HG02981 (cell line): Measurements from ENCODE around the gene UST.
"Not testable (repeated sequence)": the region's sequence is repeated elsewhere in the genome, so short reads cannot be mapped to it uniquely, and the experiment has no call there.

Experiments used
- ATAC-seq: cut with Tn5 transposase; IDR thresholded peaks from one replicate; pipeline ENCODE4 v1.9.1; 2021; ENCODE audit warnings: mild to moderate bottlenecking, moderate library complexity; ENCODE audit not compliant: unreplicated experiment

UST gene

DNA sequence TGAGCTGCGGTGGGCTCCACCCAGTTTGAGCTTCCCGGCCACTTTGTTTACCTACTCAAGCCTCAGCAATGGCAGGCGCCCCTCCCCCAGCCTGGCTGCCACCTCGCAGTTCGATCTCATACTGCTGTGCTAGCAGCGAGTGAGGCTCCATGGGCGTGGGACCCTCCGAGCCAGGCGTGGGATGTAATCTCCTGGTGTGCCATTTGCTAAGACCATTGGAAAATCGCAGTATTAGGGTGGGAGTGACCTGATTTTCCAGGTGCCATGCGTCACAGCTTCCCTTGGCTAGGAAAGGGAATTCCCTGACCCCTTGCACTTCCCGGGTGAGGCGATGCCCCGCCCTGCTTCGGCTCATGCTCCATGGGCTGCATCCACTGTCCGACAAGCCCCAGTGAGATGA lies 117.3 kb downstream of the UST start:
- ATAC-seq = not testable (repeated sequence)

DNA sequence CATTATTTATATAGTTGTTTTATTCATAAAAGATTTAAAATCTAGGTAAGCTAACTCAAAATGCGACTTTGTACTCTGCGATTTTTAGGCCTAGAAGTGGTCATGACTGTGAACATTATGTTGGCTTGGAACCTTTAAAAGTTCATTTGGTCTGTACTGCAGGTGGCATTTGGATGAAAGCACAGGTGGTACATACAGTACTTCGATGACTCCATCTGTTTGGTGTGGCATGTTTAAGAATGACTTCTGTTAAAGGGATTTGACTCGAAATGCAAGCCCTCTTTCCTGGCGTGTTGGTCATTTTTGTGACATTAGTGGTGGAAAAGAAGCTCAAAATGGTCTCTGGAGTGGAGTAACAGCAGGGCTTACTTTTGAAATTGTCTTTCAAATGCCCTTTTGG lies 118.1 kb downstream of the UST start:
- no peak for ATAC-seq

DNA sequence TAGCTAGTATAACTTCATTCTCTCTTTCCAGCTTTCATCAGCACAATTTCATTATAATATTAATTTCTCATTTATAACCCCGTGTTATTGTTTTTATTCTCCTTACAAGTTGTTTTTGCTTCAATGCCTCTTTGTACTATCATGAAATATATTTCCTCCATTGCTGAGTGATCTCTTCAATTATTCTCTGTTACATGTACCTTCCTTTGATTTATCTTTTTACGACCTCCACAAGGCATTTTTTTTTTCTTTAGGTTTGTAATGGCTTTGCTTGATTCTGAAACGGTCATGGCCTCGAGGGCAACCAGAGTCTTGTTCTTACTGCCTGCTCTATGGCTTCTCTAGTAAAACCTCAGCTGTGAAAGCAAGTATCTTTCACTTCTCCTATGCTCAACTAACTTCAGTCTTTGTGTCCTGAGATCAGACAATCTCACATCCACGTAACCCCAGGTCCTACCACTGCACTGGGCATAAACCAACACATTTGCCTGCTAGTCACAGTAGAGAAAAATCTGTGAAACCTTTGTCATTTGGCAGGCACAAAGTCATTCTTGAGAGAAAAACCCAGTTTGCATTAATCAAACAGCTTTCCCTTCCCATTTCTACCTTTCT lies 119.9 kb downstream of the UST start:
- ATAC-seq = peak; percentile 95

- ATAC-seq = no peak
Measured at GRCh38 chr6:148867862-148868261, 121.0 kb downstream of the UST start.

DNA sequence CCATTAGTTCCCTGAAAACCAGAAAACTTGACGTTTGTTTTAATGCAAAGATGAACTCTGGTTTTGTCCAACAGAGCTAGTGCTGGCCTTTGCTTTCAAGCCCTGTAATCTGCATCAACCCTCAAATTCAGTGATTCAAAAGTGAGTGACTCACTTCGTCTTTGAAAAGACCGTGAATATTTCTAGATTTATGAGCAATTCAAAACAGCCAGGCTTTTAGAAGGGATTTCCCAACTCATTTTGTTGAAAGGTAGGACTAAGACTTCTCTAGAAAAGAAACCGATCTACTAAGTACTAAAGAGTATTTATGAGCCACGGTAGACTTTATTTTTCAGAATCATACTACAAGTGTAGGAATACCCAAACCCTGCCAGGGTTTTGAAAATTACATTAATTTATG lies 121.5 kb downstream of the UST start:
- ATAC-seq = no peak

GRCh38 chr6:148868901-148869300 lies 122.1 kb downstream of the UST start:
- no peak for ATAC-seq

- ATAC-seq = no peak
Measured at GRCh38 chr6:148869585-148869984, 122.8 kb downstream of the UST start.

GRCh38 chr6:148873154-148873553 lies 126.3 kb downstream of the UST start:
- ATAC-seq = no peak

GRCh38 chr6:148873868-148874267 lies 127.0 kb downstream of the UST start:
- no peak for ATAC-seq

DNA sequence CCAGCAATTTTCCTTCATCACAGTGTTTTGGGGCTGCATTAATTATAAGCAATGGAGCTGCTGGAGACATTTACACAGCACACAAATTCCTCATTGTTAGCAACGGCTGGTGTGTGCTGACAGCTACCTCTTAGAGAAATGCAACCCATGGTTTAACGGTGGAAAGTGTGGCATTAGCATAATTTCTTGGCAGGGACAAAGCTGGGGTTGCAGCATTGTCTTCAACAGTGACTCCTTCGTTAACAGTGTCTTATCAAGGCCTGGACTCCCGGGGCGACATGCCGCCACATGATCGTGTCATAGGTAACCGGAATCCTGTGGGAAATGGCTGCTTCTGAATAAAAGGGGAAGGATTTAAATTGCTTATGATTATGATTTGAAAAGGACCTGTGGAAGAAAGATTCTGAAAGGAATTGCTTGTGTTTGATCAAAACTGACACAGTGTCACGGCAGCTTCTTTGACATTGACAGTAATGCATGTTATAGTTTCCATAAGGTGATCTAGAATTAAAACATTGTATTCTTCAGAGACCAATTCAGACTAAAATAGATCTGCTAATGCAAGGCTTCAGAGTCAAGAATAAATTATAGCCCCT lies 128.0 kb downstream of the UST start:
- no peak for ATAC-seq

- no peak for ATAC-seq
Measured at GRCh38 chr6:148878683-148879082, 131.9 kb downstream of the UST start.

GRCh38 chr6:148880742-148881141 lies 133.9 kb downstream of the UST start:
- not testable (repeated sequence) for ATAC-seq

GRCh38 chr6:148881593-148882311 lies 134.9 kb downstream of the UST start:
- ATAC-seq = no peak

DNA sequence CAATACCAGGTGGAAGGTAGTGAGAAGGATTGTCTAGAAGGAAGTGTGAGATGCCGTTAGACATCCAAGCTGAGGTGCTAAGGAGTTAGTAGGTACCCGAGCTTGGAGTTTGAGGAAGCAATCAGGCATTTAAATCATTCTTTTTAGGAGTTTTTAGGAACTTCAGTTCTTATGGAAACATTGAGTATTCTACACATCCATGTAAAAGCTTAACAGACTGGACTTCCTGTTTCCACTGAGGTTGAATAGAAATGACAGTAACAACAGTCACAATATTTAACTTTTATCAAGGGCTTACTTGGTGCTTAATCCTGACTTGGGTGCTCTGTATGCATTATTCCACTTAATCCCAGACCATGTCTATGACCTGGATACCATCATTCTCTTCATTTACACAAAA lies 136.4 kb downstream of the UST start:
- no peak for ATAC-seq

DNA sequence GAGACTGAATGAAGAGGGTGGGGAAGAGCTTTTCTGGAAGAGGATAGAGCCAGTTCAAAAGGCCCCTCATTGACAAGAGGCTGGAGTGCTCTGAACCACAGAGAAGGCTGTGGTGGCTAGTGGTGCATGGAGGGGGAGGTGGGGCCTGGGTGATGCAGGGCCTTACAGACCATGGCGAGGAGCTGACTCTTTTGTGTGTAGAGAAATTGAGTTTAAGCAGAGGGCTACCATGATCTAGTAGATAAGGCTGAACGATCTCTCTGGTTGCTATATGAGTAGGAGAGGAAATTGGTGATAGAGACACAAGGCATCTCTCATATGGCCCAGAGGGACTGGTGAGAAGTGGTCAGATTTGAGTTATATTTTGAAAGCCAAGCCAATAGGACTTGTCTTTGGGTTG lies 137.6 kb downstream of the UST start:
- peak; percentile 72 for ATAC-seq

- no peak for ATAC-seq
Measured at GRCh38 chr6:148885136-148885865, 138.5 kb downstream of the UST start.

- no peak for ATAC-seq
Measured at GRCh38 chr6:148885925-148886845, 139.4 kb downstream of the UST start.

DNA sequence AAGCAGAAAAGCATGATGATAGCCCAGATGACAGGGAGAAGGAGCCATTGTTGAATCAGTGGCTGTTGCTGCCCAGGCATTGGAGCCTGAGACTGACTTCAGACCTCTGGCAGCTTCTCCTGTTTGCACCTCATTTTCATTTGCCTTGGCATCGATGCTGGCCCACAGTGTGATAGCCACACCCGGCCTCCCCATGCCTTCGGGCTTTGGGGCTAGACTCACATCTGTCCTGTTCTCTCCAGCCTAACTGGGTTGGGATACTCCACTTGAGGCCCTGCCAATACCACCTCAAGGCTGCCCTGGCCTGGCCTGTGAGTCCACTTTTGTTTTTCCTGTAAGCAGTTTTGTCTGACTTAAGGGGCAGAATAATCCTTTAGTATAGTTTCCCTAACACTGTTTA lies 140.4 kb downstream of the UST start:
- ATAC-seq = no peak

DNA sequence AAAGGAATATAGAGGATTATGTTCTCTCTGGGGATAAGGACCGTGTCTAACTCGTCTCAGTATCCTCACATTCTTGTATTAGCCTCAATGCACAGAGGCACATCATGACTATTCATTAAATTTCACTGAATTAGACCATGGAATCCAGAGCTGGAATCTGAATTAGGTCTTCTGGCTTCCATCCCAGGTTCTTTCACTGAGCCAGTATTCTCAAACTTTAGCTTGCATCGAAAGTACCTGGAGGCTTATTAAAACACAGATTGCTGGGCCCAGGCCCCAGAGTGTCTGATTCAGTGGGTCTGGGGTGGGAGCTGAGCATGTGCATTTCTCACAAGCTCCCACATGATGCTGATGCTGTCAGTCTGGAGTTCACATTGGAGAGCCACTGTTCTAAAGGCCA lies 142.0 kb downstream of the UST start:
- ATAC-seq = no peak

GRCh38 chr6:148890096-148890495 lies 143.3 kb downstream of the UST start:
- ATAC-seq = no peak
